ENCODE data around the gene RANBP1. TPM values are rescaled to one million over a fixed set of nuclear protein-coding genes. Genes with fewer than 3 reads are reported as not detected.

The RANBP1 gene
- total and polyA plus RNA-seq, 9 of the 15 experiments (the other 6 are each of a cell fraction or from before 2014, with no cell fraction given), result 162 to 2,891 (median 1,289) TPM

DNA sequence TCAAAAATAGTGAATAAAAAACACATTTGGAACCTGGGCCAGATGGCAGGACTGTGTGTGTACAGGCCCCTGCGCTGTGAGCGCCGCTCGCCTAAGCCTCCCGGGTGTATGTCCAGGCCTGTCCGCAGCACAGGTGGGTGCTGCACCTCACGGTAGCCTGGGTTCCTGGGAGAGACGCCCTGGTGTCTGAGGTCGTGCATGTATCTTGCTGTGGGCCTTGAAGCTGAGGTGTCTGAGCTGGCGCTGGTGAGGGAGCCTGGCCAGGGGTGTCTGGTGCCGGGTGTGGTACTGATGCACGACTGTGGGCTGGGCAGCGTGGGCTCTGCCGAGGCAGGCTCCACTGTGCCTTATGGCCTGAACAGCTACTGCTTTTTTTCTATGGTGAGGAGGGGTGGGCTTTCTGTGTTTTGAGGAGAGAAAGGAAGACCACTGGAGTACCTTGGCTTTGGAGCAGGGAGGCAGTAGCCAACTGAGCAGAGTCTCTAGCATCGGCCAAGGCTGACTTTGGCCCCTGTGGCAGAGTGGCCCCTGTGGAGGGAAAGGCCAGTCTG lies 11.5 kb downstream of the RANBP1 start (continued):
- TF ChIP-seq, protein P1, sequence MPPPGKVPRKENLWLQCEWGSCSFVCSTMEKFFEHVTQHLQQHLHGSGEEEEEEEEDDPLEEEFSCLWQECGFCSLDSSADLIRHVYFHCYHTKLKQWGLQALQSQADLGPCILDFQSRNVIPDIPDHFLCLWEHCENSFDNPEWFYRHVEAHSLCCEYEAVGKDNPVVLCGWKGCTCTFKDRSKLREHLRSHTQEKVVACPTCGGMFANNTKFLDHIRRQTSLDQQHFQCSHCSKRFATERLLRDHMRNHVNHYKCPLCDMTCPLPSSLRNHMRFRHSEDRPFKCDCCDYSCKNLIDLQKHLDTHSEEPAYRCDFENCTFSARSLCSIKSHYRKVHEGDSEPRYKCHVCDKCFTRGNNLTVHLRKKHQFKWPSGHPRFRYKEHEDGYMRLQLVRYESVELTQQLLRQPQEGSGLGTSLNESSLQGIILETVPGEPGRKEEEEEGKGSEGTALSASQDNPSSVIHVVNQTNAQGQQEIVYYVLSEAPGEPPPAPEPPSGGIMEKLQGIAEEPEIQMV (tag; conservative IDR thresholded peaks at IDR 0.05; ENCODE audit: low read depth), result no peak
- TF ChIP-seq, protein P2, sequence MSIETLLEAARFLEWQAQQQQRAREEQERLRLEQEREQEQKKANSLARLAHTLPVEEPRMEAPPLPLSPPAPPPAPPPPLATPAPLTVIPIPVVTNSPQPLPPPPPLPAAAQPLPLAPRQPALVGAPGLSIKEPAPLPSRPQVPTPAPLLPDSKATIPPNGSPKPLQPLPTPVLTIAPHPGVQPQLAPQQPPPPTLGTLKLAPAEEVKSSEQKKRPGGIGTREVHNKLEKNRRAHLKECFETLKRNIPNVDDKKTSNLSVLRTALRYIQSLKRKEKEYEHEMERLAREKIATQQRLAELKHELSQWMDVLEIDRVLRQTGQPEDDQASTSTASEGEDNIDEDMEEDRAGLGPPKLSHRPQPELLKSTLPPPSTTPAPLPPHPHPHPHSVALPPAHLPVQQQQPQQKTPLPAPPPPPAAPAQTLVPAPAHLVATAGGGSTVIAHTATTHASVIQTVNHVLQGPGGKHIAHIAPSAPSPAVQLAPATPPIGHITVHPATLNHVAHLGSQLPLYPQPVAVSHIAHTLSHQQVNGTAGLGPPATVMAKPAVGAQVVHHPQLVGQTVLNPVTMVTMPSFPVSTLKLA (conservative IDR thresholded peaks at IDR 0.05), result no peak
- TF ChIP-seq BDP1 (IDR thresholded peaks at IDR 0.05; ENCODE audit: insufficient read depth, insufficient read length) (no peak), SMARCE1 (IDR thresholded peaks at IDR 0.05) (no peak), RBBP5 (IDR thresholded peaks at IDR 0.05; ENCODE audit: borderline replicate concordance, insufficient read depth, low read length, poor library complexity, severe bottlenecking) (no peak), ZNF134 (CRISPR knock-in tag; conservative IDR thresholded peaks at IDR 0.05) (no peak), ZNF717 (CRISPR knock-in tag; IDR thresholded peaks at IDR 0.05) (no peak), EP300 (IDR thresholded peaks at IDR 0.05; ENCODE audit: low read length) (no peak), ZNF707 (CRISPR knock-in tag; conservative IDR thresholded peaks at IDR 0.05) (no peak), SP2 (IDR thresholded peaks at IDR 0.05; ENCODE audit: extremely low read depth, low read depth, low read length, poor library complexity, severe bottlenecking) (no peak), POLR2AphosphoS2 (IDR thresholded peaks at IDR 0.05; ENCODE audit: low read length) (no peak; the same call in 1 of the 2 replicates), NUFIP1 (IDR thresholded peaks at IDR 0.05; ENCODE audit: partially characterized antibody) (no peak), ZNF57 (CRISPR knock-in tag; IDR thresholded peaks at IDR 0.05) (no peak), ZBTB7A (IDR thresholded peaks at IDR 0.05; ENCODE audit: borderline replicate concordance, control insufficient read depth, low read depth, low read length) (no peak), ZNF263 (CRISPR knock-in tag; IDR thresholded peaks at IDR 0.05; ENCODE audit: borderline replicate concordance) (no peak), MIER1 (IDR thresholded peaks at IDR 0.05; ENCODE audit: low read depth) (no peak)
- TF ChIP-seq, protein P3, sequence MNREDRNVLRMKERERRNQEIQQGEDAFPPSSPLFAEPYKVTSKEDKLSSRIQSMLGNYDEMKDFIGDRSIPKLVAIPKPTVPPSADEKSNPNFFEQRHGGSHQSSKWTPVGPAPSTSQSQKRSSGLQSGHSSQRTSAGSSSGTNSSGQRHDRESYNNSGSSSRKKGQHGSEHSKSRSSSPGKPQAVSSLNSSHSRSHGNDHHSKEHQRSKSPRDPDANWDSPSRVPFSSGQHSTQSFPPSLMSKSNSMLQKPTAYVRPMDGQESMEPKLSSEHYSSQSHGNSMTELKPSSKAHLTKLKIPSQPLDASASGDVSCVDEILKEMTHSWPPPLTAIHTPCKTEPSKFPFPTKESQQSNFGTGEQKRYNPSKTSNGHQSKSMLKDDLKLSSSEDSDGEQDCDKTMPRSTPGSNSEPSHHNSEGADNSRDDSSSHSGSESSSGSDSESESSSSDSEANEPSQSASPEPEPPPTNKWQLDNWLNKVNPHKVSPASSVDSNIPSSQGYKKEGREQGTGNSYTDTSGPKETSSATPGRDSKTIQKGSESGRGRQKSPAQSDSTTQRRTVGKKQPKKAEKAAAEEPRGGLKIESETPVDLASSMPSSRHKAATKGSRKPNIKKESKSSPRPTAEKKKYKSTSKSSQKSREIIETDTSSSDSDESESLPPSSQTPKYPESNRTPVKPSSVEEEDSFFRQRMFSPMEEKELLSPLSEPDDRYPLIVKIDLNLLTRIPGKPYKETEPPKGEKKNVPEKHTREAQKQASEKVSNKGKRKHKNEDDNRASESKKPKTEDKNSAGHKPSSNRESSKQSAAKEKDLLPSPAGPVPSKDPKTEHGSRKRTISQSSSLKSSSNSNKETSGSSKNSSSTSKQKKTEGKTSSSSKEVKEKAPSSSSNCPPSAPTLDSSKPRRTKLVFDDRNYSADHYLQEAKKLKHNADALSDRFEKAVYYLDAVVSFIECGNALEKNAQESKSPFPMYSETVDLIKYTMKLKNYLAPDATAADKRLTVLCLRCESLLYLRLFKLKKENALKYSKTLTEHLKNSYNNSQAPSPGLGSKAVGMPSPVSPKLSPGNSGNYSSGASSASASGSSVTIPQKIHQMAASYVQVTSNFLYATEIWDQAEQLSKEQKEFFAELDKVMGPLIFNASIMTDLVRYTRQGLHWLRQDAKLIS (CRISPR knock-in tag; IDR thresholded peaks at IDR 0.05), result no peak
- TF ChIP-seq, protein P4, sequence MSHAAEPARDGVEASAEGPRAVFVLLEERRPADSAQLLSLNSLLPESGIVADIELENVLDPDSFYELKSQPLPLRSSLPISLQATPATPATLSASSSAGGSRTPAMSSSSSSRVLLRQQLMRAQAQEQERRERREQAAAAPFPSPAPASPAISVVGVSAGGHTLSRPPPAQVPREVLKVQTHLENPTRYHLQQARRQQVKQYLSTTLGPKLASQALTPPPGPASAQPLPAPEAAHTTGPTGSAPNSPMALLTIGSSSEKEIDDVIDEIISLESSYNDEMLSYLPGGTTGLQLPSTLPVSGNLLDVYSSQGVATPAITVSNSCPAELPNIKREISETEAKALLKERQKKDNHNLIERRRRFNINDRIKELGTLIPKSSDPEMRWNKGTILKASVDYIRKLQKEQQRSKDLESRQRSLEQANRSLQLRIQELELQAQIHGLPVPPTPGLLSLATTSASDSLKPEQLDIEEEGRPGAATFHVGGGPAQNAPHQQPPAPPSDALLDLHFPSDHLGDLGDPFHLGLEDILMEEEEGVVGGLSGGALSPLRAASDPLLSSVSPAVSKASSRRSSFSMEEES (CRISPR knock-in tag; IDR thresholded peaks at IDR 0.05), result no peak
- TF ChIP-seq, protein P5, sequence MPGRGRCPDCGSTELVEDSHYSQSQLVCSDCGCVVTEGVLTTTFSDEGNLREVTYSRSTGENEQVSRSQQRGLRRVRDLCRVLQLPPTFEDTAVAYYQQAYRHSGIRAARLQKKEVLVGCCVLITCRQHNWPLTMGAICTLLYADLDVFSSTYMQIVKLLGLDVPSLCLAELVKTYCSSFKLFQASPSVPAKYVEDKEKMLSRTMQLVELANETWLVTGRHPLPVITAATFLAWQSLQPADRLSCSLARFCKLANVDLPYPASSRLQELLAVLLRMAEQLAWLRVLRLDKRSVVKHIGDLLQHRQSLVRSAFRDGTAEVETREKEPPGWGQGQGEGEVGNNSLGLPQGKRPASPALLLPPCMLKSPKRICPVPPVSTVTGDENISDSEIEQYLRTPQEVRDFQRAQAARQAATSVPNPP (IDR thresholded peaks at IDR 0.05; ENCODE audit: borderline replicate concordance, insufficient read depth, insufficient read length), result no peak

Data from K562 (cell line).